H1 (cell line): Measurements from ENCODE around the gene NPAS4. TPM values are rescaled to one million over a fixed set of nuclear protein-coding genes. Genes with fewer than 3 reads are reported as not detected.
A peak's percentile ranks its signal among the peaks of the same experiment; 100 is the strongest.

Experiments
- CTCF ChIA-PET: fragments of 300-600 bp; sonication (Branson Sonifier 250); formaldehyde crosslinking; loops from one replicate; lab custom pipeline; 2021; ENCODE audit not compliant: partially characterized antibody; lab: Charles Lee
- POLR2A ChIA-PET: fragments of 300-600 bp; sonication (Branson Sonifier 250); formaldehyde crosslinking; loops from one replicate; lab custom pipeline; 2021; ENCODE audit warnings: inconsistent platforms; ENCODE audit not compliant: partially characterized antibody; lab: Charles Lee
- DNase-seq, 2 experiments: peaks; one replicate each; pipeline versions ENCODE4 v3.0.0 to v3.0.0-alpha.2; 2010 to 2022; ENCODE audit warnings: low spot score in 2 of 2, low read depth in 1 of 2, mixed read lengths in 1 of 2
- FAIRE-seq: peaks from 2 replicates; lab custom pipeline; 2011; peaks lifted over from hg19 to GRCh38; lab: Jason Lieb, UNC
- H2AFZ ChIP-seq: 2 replicates; pipeline ENCODE4 v1.8.1; 2012; ENCODE audit warnings: low read length, inconsistent platforms
- H2AK5ac ChIP-seq: 2 replicates; pipeline ENCODE4 v1.6.1; 2013; ENCODE audit warnings: low read depth, low read length
- H2BK120ac ChIP-seq: replicated peaks from 2 replicates; pipeline ENCODE3; 2013; ENCODE audit warnings: low read depth, low read length, inconsistent platforms
- H2BK12ac ChIP-seq: 2 replicates; pipeline ENCODE4 v1.6.1; 2013; ENCODE audit warnings: low read depth, low read length
- H2BK15ac ChIP-seq: 2 replicates; pipeline ENCODE4 v1.6.1; 2013; ENCODE audit warnings: low read length
- H2BK20ac ChIP-seq: 2 replicates; pipeline ENCODE4 v1.6.1; 2013; ENCODE audit warnings: low read length
- H2BK5ac ChIP-seq: 2 replicates; pipeline ENCODE4 v1.6.1; 2013; ENCODE audit warnings: low read depth, low read length
- H3K14ac ChIP-seq: 2 replicates; pipeline ENCODE4 v1.6.1; 2013; ENCODE audit warnings: inconsistent platforms; ENCODE audit not compliant: insufficient read length
- H3K18ac ChIP-seq: 2 replicates; pipeline ENCODE4 v1.6.1; 2013; ENCODE audit warnings: low read length; ENCODE audit errors: extremely low read depth
- H3K23ac ChIP-seq: 2 replicates; pipeline ENCODE4 v1.6.1; 2013; ENCODE audit warnings: inconsistent platforms; ENCODE audit not compliant: insufficient read length
- H3K23me2 ChIP-seq: 2 replicates; pipeline ENCODE4 v1.6.1; 2013; ENCODE audit warnings: low read depth, low read length
- H3K27ac ChIP-seq: 2 replicates; pipeline ENCODE4 v1.6.1; 2011; ENCODE audit warnings: low read depth, low read length, inconsistent platforms
- H3K27me3 ChIP-seq, 4 experiments: replicated peaks in 1 of 4; 1 replicate in 1 of 4; 2 replicates in 3 of 4; pipeline versions ENCODE4 v1.6.1 to v1.8.1; 2011 to 2013; ENCODE audit warnings: low read length in 3 of 4, mild to moderate bottlenecking in 3 of 4, inconsistent platforms in 2 of 4, mixed read lengths in 2 of 4, moderate library complexity in 1 of 4; ENCODE audit not compliant: control insufficient read depth in 3 of 4, insufficient read depth in 3 of 4; ENCODE audit errors: extremely low read depth in 1 of 4
- H3K36me3 ChIP-seq, 4 experiments: 2 replicates each; pipeline versions ENCODE4 v1.6.1 to v1.8.1; 2011 to 2013; ENCODE audit warnings: mild to moderate bottlenecking in 4 of 4, low read length in 3 of 4, moderate library complexity in 2 of 4, control low read depth in 1 of 4, inconsistent platforms in 1 of 4; ENCODE audit not compliant: insufficient read depth in 4 of 4, control insufficient read depth in 2 of 4
- H3K4ac ChIP-seq: replicated peaks from 2 replicates; pipeline ENCODE3; 2013; ENCODE audit warnings: low read length, low read depth, mixed read lengths, inconsistent platforms; ENCODE audit not compliant: insufficient read length
- H3K4me1 ChIP-seq, 4 experiments: replicated peaks in 1 of 4; 1 replicate in 1 of 4; 2 replicates in 3 of 4; pipeline versions ENCODE4 v1.6.1 to v1.8.1; 2011 to 2013; ENCODE audit warnings: low read length in 3 of 4, inconsistent platforms in 2 of 4, mixed read lengths in 1 of 4; ENCODE audit not compliant: insufficient read depth in 4 of 4, control insufficient read depth in 3 of 4
- H3K4me2 ChIP-seq, 2 experiments: 2 replicates each; pipeline versions ENCODE4 v1.6.1 to v1.8.1; 2011 to 2013; ENCODE audit warnings: low read depth in 2 of 2, low read length in 2 of 2, control low read depth in 1 of 2, inconsistent platforms in 1 of 2, mild to moderate bottlenecking in 1 of 2; ENCODE audit not compliant: insufficient read depth in 1 of 2
- H3K4me3 ChIP-seq, 4 experiments: fragments of 200-600, 300-600 bp in 1 of 4; sonication (generic), shearing (Covaris generic), sonication (Bioruptor Twin) in 1 of 4; 2 replicates each; pipeline versions ENCODE4 v1.5.1 to v1.8.1; 2011 to 2016; ENCODE audit warnings: low read length in 4 of 4, low read depth in 3 of 4, control low read depth in 2 of 4, inconsistent platforms in 2 of 4, mild to moderate bottlenecking in 2 of 4, mixed read lengths in 1 of 4, moderate library complexity in 1 of 4; ENCODE audit not compliant: insufficient read depth in 2 of 4; ENCODE audit errors: extremely low read depth in 1 of 4
- H3K56ac ChIP-seq: replicated peaks from 2 replicates; pipeline ENCODE3; 2013; ENCODE audit warnings: low read depth, mild to moderate bottlenecking, mixed read lengths, low read length, inconsistent platforms; ENCODE audit not compliant: insufficient read length
- H3K79me1 ChIP-seq: 2 replicates; pipeline ENCODE4 v1.6.1; 2013; ENCODE audit warnings: low read depth, low read length, control low read depth
- H3K79me2 ChIP-seq, 2 experiments: 2 replicates each; pipeline versions ENCODE4 v1.6.1 to v1.8.1; 2012 to 2013; ENCODE audit warnings: low read length in 2 of 2, mild to moderate bottlenecking in 2 of 2, inconsistent platforms in 1 of 2; ENCODE audit not compliant: insufficient read depth in 2 of 2, control insufficient read depth in 1 of 2
- H3K9ac ChIP-seq, 4 experiments: replicated peaks in 1 of 4; 1 replicate in 1 of 4; 2 replicates in 3 of 4; pipeline versions ENCODE4 v1.6.1 to v1.8.1; 2011 to 2013; ENCODE audit warnings: low read depth in 3 of 4, low read length in 3 of 4, control low read depth in 2 of 4, mild to moderate bottlenecking in 2 of 4, moderate library complexity in 2 of 4, inconsistent platforms in 1 of 4; ENCODE audit errors: extremely low read depth in 1 of 4
- H3K9me3 ChIP-seq, 2 experiments: 2 replicates each; pipeline versions ENCODE4 v1.6.1 to v1.8.1; 2012 to 2013; ENCODE audit warnings: mild to moderate bottlenecking in 2 of 2, moderate library complexity in 2 of 2, control low read depth in 1 of 2, inconsistent platforms in 1 of 2, low read depth in 1 of 2, low read length in 1 of 2, mixed read lengths in 1 of 2; ENCODE audit not compliant: insufficient read depth in 2 of 2
- H4K20me1 ChIP-seq, 2 experiments: replicated peaks in 1 of 2; 2 replicates each; pipeline versions ENCODE3 to v1.8.1; 2011 to 2013; ENCODE audit warnings: inconsistent platforms in 2 of 2, low read length in 2 of 2, mild to moderate bottlenecking in 1 of 2; ENCODE audit not compliant: insufficient read depth in 2 of 2, control insufficient read depth in 1 of 2
- H4K5ac ChIP-seq: 2 replicates; pipeline ENCODE4 v1.6.1; 2013; ENCODE audit warnings: low read length, low read depth, mixed read lengths, inconsistent platforms; ENCODE audit not compliant: insufficient read length
- H4K8ac ChIP-seq: 2 replicates; pipeline ENCODE4 v1.8.0; 2013; ENCODE audit warnings: mild to moderate bottlenecking, moderate library complexity, low read length, inconsistent platforms; ENCODE audit not compliant: insufficient read depth; ENCODE audit errors: extremely low read depth
- H4K91ac ChIP-seq: replicated peaks from 2 replicates; pipeline ENCODE3; 2013; ENCODE audit warnings: low read length, mixed read lengths, inconsistent platforms; ENCODE audit not compliant: insufficient read length
- ASH2L ChIP-seq: fragments of 200-600, 300-600 bp; sonication (generic); IDR thresholded peaks from one replicate; pipeline ENCODE4 v1.7.1; 2017; ENCODE audit warnings: low read length
- CTBP2 ChIP-seq: IDR thresholded peaks from 2 replicates; pipeline ENCODE4 v1.7.0; 2011; ENCODE audit warnings: borderline replicate concordance, mild to moderate bottlenecking, moderate library complexity, mixed read lengths, low read length; ENCODE audit not compliant: insufficient read depth, insufficient read length
- EZH2 ChIP-seq: fragments of 200-600 bp; sonication (generic); IDR thresholded peaks from 2 replicates; pipeline ENCODE4 v1.7.1; 2012; ENCODE audit warnings: low read depth, mild to moderate bottlenecking, moderate library complexity, low read length, inconsistent platforms; ENCODE audit not compliant: severe bottlenecking
- GABPA ChIP-seq: IDR thresholded peaks from 2 replicates; pipeline ENCODE4 v1.6.1; 2011; ENCODE audit warnings: mild to moderate bottlenecking, low read length, moderate library complexity, borderline replicate concordance; ENCODE audit not compliant: insufficient read depth
- GTF2F1 ChIP-seq: IDR thresholded peaks from 2 replicates; pipeline ENCODE4 v1.6.1; 2012; ENCODE audit warnings: low read depth, low read length, improper control_type of control experiment, borderline replicate concordance
- HDAC2 ChIP-seq, 2 experiments: fragments of 300-600 bp in 1 of 2; sonication (generic) in 1 of 2; IDR thresholded peaks; 2 replicates each; pipeline ENCODE4 v1.6.1; 2011 to 2012; ENCODE audit warnings: low read depth in 2 of 2, low read length in 2 of 2, mild to moderate bottlenecking in 2 of 2, moderate library complexity in 2 of 2, borderline replicate concordance in 1 of 2, inconsistent platforms in 1 of 2
- KDM4A ChIP-seq: IDR thresholded peaks from one replicate; pipeline ENCODE4 v1.7.1; 2012; ENCODE audit warnings: low read depth, mild to moderate bottlenecking, moderate library complexity, low read length, inconsistent platforms; ENCODE audit not compliant: severe bottlenecking
- KDM5A ChIP-seq: fragments of 200-600 bp; IDR thresholded peaks from 2 replicates; pipeline ENCODE4 v1.7.1; 2012; ENCODE audit warnings: mild to moderate bottlenecking, low read length, inconsistent platforms, mixed read lengths
- RBBP5 ChIP-seq: IDR thresholded peaks from 2 replicates; pipeline ENCODE4 v1.7.1; 2012; ENCODE audit warnings: low read depth, mild to moderate bottlenecking, inconsistent platforms, low read length, moderate library complexity, borderline replicate concordance
- TBP ChIP-seq: IDR thresholded peaks from 2 replicates; pipeline ENCODE4 v1.6.1; 2011; ENCODE audit warnings: low read depth, low read length, improper control_type of control experiment
- WGBS, 2 experiments: shearing (Covaris generic) in 1 of 2; methylation state at CpG; one replicate each; pipeline versions ENCODE4 v1.1.6 to v1.1.7; 2013 to 2015; ENCODE audit warnings: low lambda C conversion rate in 2 of 2, mixed read lengths in 2 of 2, inconsistent platforms in 1 of 2, low coverage in 1 of 2, missing lambda C conversion rate in 1 of 2; ENCODE audit not compliant: insufficient replicate concordance in 2 of 2, insufficient coverage in 1 of 2, insufficient read length in 1 of 2; ENCODE audit errors: extremely low coverage in 1 of 2, missing lambda C conversion rate in 1 of 2; 5-methylcytosine and 5-hydroxymethylcytosine counted together
- polyA plus RNA-seq, 7 experiments: library from polyadenylated mRNA; depleted of rRNA in 3 of 7; stranded (reverse) in 5 of 7; unstranded in 2 of 7; fragments of >200 nt in 5 of 7; fragments of 200-250 nt in 2 of 7; gene quantifications; 1 replicate in 5 of 7; 2 replicates in 1 of 7; 4 replicates in 1 of 7; pipeline versions ENCODE4 v1.2.1 to v1.2.3, GENCODE V29; 2011 to 2013; ENCODE audit warnings: missing spikeins in 2 of 7, mixed read lengths in 2 of 7
- total RNA-seq: library from RNA; stranded (reverse); fragmentation: NEBNext Ultra II Directional; extraction: Animal tissue kit (Norgen Biotek cat#: 25700); gene quantifications from 2 replicates; pipeline ENCODE4 v1.2.1, GENCODE V29; 2021

NPAS4 gene
- total and polyA plus RNA-seq, 2 of the 8 experiments (the other 6 are each of a cell fraction or from before 2014, with no cell fraction given): 0.73 to 0.99 TPM

- Histone ChIP-seq H3K18ac (no peak overlapping the region), H2AFZ (no peak overlapping the region), H3K27ac (no peak overlapping the region), H3K4me1 (peaks cover 2 to 9% (median 3%) of the 10 kb centered on the region in 4 experiments; a peak in 6 of 7 replicates), H2BK5ac (no peak overlapping the region), H2BK120ac (no peak overlapping the region), H2BK12ac (no peak overlapping the region), H3K23ac (no peak overlapping the region), H4K5ac (no peak overlapping the region), H3K14ac (no peak overlapping the region), H3K79me1 (no peaks in the 10 kb centered on the region), H3K9ac (0 out of 7 replicates have a peak overlapping the region, but pooled peaks of 1 of the 4 experiments have one; percentile 1), H3K4ac (no peak overlapping the region), H3K23me2 (no peaks in the 10 kb centered on the region), H3K56ac (no peak overlapping the region), H3K36me3 (no peaks in the 10 kb centered on the region; a peak in 2 of 8 replicates), H2BK15ac (no peak overlapping the region), H2BK20ac (no peak overlapping the region), H3K4me2 (no peak overlapping the region), H2AK5ac (no peak overlapping the region), H4K91ac (no peak overlapping the region), H3K9me3 (no peaks in the 10 kb centered on the region), H3K27me3 (no peaks in the 10 kb centered on the region), H3K4me3 (no peak overlapping the region), H3K79me2 (no peaks in the 10 kb centered on the region), H4K8ac (no peak overlapping the region), H4K20me1 (peaks cover 2% of the 10 kb centered on the region in 2 experiments)
- 90% methylated on average over 20 of the region's 20 CpGs; no CpG with 5 or more reads in 1 of the 2 experiments for WGBS, 2 experiments
- ChIA-PET CTCF (interaction anchor here (0.9 to 1.7 kb wide), 3 partner anchors 35 to 110 kb away, joined by 3 to 4 read pairs (median 3); partner anchors contain the start of gene MRPL11), POLR2A (interaction anchor here (1.1 to 2.0 kb wide), 3 partner anchors 9 to 18 kb away, joined by 3 to 6 read pairs (median 3); no protein-coding TSS in a partner anchor)
- DNase-seq (peak in 1 of 2 experiments; percentile 38), FAIRE-seq (no peak)
- TF ChIP-seq KDM4A (no peak), GABPA (no peak), EZH2 (no peak), CTBP2 (no peak), HDAC2 (IDR thresholded peaks at IDR 0.05; ENCODE audit: borderline replicate concordance in 1 of 2, low read depth in 2 of 2, low read length in 2 of 2) (no peak), TBP (no peak), KDM5A (no peak), ASH2L (no peak), RBBP5 (no peak), GTF2F1 (no peak)
These were observed 53.0 kb downstream of the NPAS4 start for GRCh38 chr11:66473608-66474515.
